Panc1 (cell line): ENCODE data around the gene VWA8. TPM values are rescaled to one million over a fixed set of nuclear protein-coding genes. Genes with fewer than 3 reads are reported as not detected.

Source experiments
- ATAC-seq: fragments of 200-7000 bp; cut with Tn5 transposase; 2 replicates; pipeline ENCODE4 v1.9.1; 2020; ENCODE audit warnings: mild to moderate bottlenecking, moderate library complexity
- BruUV-seq: library from RNA; stranded (reverse); fragments of 400-500 nt; replicated peaks from 2 replicates; lab custom pipeline; 2021; lab: Mats Ljungman, UMichigan
- CTCF ChIA-PET: fragments of 300-600 bp; sonication (Branson Sonifier 250); formaldehyde crosslinking; loops from one replicate; lab custom pipeline; 2022; ENCODE audit warnings: antibody characterized with exemption; lab: Charles Lee
- POLR2A ChIA-PET: fragments of 300-600 bp; sonication (Branson Sonifier 250); formaldehyde crosslinking; loops from one replicate; lab custom pipeline; 2022; ENCODE audit warnings: antibody characterized with exemption; lab: Charles Lee
- DNase-seq: peaks from one replicate; pipeline ENCODE4 v3.0.0-alpha.2; 2010; ENCODE audit warnings: low read depth, low spot score
- H3K27ac ChIP-seq: 2 replicates; pipeline ENCODE4 v1.5.1; 2011; ENCODE audit warnings: mild to moderate bottlenecking, low read length, inconsistent platforms
- H3K27me3 ChIP-seq: fragments of 200-500 bp; sonication (Bioruptor generic); 2 replicates; pipeline ENCODE4 v1.6.0; 2014; ENCODE audit warnings: low read length, inconsistent platforms; ENCODE audit not compliant: control insufficient read depth, insufficient read depth
- H3K36me3 ChIP-seq: fragments of 200-500 bp; sonication (Bioruptor generic); 2 replicates; pipeline ENCODE4 v1.5.1; 2014; ENCODE audit warnings: inconsistent platforms, mild to moderate bottlenecking, low read length, moderate library complexity; ENCODE audit not compliant: control insufficient read depth, insufficient read depth
- H3K4me1 ChIP-seq: 2 replicates; pipeline ENCODE4 v1.5.1; 2011; ENCODE audit warnings: inconsistent platforms, mild to moderate bottlenecking, low read length, moderate library complexity; ENCODE audit not compliant: control insufficient read depth, insufficient read depth
- H3K4me3 ChIP-seq, 2 experiments: 2 replicates each; pipeline ENCODE4 v1.5.1; 2011 to 2012; ENCODE audit warnings: low read depth in 2 of 2, low read length in 2 of 2, mild to moderate bottlenecking in 2 of 2, inconsistent platforms in 1 of 2, moderate library complexity in 1 of 2
- H3K9me3 ChIP-seq: fragments of 200-500 bp; sonication (Bioruptor generic); 2 replicates; pipeline ENCODE4 v1.5.1; 2014; ENCODE audit warnings: low read depth, mild to moderate bottlenecking, inconsistent platforms, low read length, moderate library complexity; ENCODE audit not compliant: control insufficient read depth, insufficient read depth
- CTCF ChIP-seq: fragments of 450-650 bp; IDR thresholded peaks from 2 replicates; pipeline ENCODE4 v1.5.1; 2017; ENCODE audit warnings: mild to moderate bottlenecking
- POLR2AphosphoS5 ChIP-seq: IDR thresholded peaks from 2 replicates; pipeline ENCODE4 v1.6.1; 2012; ENCODE audit warnings: mild to moderate bottlenecking, low read depth, low read length, moderate library complexity
- SIN3A ChIP-seq: IDR thresholded peaks from 2 replicates; pipeline ENCODE4 v1.6.1; 2012; ENCODE audit warnings: low read depth, mild to moderate bottlenecking, low read length, moderate library complexity, borderline replicate concordance; ENCODE audit not compliant: insufficient read depth
- TCF7L2 ChIP-seq: IDR thresholded peaks from 2 replicates; pipeline ENCODE4 v1.6.1; 2011; ENCODE audit warnings: mild to moderate bottlenecking, low read depth, low read length, inconsistent platforms
- in situ Hi-C: cut with HindIII; loops from 2 replicates; pipeline ENCODE4 v1.10.0; 2016; ENCODE audit warnings: low sequenced_read_pairs, low pct_unique_long_range_greater_than_20kb
- intact Hi-C: fragments of 100-400 bp; cut with micrococcal nuclease; formaldehyde crosslinking; loops from one replicate; pipeline ENCODE4 v1.10.0; 2022; ENCODE audit not compliant: unreplicated experiment
- total RNA-seq: library from RNA; stranded (reverse); gene quantifications from one replicate; pipeline ENCODE4 v1.2.1, GENCODE V29; 2021; ENCODE audit not compliant: unreplicated experiment
- TF ChIP-seq, protein P1 (sequence below), 2 experiments: IDR thresholded peaks; 2 replicates each; pipeline ENCODE4 v1.6.1; 2011 to 2012; ENCODE audit warnings: low read depth in 2 of 2, control low read depth in 1 of 2, low read length in 1 of 2, mild to moderate bottlenecking in 1 of 2, moderate library complexity in 1 of 2; ENCODE audit not compliant: insufficient read depth in 1 of 2

The VWA8 gene
- total RNA-seq, 1 experiment from 2014 or later: 11.2 TPM

DNA sequence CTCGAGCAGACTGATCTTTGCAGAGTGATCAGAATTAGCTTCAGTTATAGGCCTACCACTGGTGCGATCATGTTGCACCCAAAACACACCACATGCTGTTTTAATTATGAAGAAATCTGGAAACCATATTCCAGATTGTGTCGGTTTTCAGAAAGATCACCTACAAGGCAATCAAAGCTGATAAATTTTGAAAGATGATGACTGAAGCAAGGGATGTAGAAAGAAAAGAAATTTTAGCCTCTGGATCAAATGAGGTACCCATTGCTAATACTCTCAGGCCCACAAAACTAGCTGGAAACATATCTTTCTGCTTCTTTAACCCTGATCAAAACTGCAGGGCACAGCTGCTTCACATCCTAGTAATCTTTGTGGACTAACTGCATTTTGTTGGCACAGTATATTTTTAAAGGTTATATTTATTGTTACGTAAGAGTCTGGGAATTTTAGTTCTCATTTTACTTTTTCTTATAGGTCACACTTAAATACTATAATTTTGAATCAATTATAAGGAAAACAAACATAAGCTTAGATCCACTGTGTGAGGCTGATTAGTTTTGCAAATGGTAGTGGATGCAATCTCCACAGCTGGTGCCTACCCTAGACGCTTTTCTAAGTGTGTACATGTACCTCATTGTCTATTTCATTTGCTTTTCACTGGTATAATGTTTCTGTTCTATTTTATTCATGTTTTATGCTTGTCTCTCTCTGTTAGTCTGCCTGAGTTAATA lies 352.6 kb downstream of the VWA8 start:
- Histone ChIP-seq H3K4me3 (no peak overlapping the region), H3K9me3 (no peaks in the 10 kb centered on the region), H3K27me3 (no peaks in the 10 kb centered on the region), H3K27ac (no peak overlapping the region), H3K36me3 (no peaks in the 10 kb centered on the region), H3K4me1 (no peaks in the 10 kb centered on the region)
- in situ Hi-C loops: no loop called here
- POLR2A ChIA-PET: no interaction called here
- DNase-seq: no peak
- no TSS peak for BruUV-seq
- ATAC-seq: no peak
- CTCF ChIA-PET: interaction anchor here (0.6 kb wide), 1 partner anchor 149 kb away, joined by 3 read pairs; no protein-coding TSS in a partner anchor
- intact Hi-C loops: no loop called here
- TF ChIP-seq POLR2AphosphoS5: no peak

- H3K36me3 ChIP-seq: no peaks in the 10 kb centered on the region
- H3K27ac ChIP-seq: no peak overlapping the region
- ChIA-PET POLR2A (no interaction called here), CTCF (no interaction called here)
- no TSS peak for BruUV-seq
- no peaks in the 10 kb centered on the region for H3K27me3 ChIP-seq
- H3K4me3 ChIP-seq: no peak overlapping the region
- in situ Hi-C loops: no loop called here
- no peaks in the 10 kb centered on the region for H3K4me1 ChIP-seq
- TF ChIP-seq POLR2AphosphoS5 (no peak), SIN3A (no peak), CTCF (no peak), TCF7L2 (no peak)
- TF ChIP-seq, protein P1, sequence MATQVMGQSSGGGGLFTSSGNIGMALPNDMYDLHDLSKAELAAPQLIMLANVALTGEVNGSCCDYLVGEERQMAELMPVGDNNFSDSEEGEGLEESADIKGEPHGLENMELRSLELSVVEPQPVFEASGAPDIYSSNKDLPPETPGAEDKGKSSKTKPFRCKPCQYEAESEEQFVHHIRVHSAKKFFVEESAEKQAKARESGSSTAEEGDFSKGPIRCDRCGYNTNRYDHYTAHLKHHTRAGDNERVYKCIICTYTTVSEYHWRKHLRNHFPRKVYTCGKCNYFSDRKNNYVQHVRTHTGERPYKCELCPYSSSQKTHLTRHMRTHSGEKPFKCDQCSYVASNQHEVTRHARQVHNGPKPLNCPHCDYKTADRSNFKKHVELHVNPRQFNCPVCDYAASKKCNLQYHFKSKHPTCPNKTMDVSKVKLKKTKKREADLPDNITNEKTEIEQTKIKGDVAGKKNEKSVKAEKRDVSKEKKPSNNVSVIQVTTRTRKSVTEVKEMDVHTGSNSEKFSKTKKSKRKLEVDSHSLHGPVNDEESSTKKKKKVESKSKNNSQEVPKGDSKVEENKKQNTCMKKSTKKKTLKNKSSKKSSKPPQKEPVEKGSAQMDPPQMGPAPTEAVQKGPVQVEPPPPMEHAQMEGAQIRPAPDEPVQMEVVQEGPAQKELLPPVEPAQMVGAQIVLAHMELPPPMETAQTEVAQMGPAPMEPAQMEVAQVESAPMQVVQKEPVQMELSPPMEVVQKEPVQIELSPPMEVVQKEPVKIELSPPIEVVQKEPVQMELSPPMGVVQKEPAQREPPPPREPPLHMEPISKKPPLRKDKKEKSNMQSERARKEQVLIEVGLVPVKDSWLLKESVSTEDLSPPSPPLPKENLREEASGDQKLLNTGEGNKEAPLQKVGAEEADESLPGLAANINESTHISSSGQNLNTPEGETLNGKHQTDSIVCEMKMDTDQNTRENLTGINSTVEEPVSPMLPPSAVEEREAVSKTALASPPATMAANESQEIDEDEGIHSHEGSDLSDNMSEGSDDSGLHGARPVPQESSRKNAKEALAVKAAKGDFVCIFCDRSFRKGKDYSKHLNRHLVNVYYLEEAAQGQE (IDR thresholded peaks at IDR 0.05; ENCODE audit: insufficient read depth in 1 of 2, low read depth in 2 of 2, low read length in 1 of 2): no peak
- ATAC-seq (no peak), DNase-seq (no peak)
- intact Hi-C loops: no loop called here
- no peaks in the 10 kb centered on the region for H3K9me3 ChIP-seq
Measured at GRCh38 chr13:41606646-41607045, 354.3 kb downstream of the VWA8 start.
